Stimulated activated CD4-positive, alpha-beta T cell treated with anti-CD3 and anti-CD28 coated beads, Interleukin-15, amount 100 ng/mL, for 48 hours (primary cell): ENCODE results near the gene BFSP2.
"Not testable (repeated sequence)": the region's sequence is repeated elsewhere in the genome, so short reads cannot be mapped to it uniquely, and the experiment has no call there.

Experiments used
- DNase-seq, 2 donors: peaks; one replicate each; pipeline ENCODE4 v3.0.0-alpha.2; 2020; ENCODE audit warnings: low read depth in 2 of 2

Gene BFSP2

GRCh38 chr3:133520286-133520685, 120.4 kb downstream of the BFSP2 start:
- no peak for DNase-seq

DNA sequence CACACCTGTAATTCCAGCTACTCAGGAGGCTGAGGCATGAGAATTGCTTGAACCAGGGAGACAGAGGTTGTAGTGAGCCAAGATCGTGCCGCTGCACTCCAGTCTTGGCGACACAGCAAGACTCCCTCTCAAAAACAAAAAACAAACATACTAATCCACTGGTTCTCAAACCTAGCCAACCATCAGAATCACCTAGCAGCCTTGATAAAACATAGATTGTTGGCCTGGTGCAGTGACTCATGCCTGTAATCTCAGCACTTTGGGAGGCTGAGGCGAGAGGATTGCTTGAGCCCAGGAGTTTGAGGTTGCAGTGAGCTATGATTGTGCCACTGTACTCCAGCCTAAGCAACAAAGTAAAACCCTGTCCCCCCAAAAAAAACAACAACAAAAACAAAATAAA, 121.1 kb downstream of the BFSP2 start:
- DNase-seq, result not testable (repeated sequence)

GRCh38 chr3:133521946-133522345, 122.1 kb downstream of the BFSP2 start:
- no peak for DNase-seq

DNA sequence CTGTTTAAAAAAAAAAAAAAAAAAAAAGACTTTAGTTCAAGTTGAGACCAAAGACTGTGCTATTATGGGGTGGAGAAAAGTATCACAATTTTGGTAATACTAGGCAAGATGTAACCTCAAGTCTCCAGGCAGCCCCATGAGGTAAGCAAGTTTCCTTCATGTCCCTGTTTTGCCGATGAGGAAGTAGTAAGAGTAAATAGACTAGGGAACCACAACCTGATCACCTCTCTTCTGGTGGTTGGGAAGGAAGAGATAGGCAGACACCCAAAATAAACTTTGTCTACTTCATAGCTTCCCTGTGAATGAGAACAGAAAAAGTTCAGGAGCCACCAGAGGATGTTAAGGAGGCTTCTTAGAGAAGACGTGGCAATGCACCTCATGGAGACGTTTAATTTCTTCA, 123.9 kb downstream of the BFSP2 start:
- DNase-seq, result not testable (repeated sequence)
